OCI-LY1 (cell line): ENCODE results near the gene SCAPER.

Source experiments
- H2AFZ ChIP-seq: fragments of 200-600 bp; sonication (generic), shearing (Covaris generic); 2 replicates; pipeline ENCODE4 v1.6.0; 2014; ENCODE audit warnings: antibody characterized with exemption, mild to moderate bottlenecking, low read length
- H3F3A ChIP-seq: fragments of 200-600 bp; sonication (generic), shearing (Covaris generic); 2 replicates; pipeline ENCODE4 v1.6.0; 2014; ENCODE audit warnings: mild to moderate bottlenecking, antibody characterized with exemption, low read length, moderate library complexity; ENCODE audit not compliant: insufficient read depth
- H3K27ac ChIP-seq: fragments of 200-600 bp; sonication (generic); 2 replicates; pipeline ENCODE4 v1.5.1; 2014; ENCODE audit warnings: low read length, mixed run types, mild to moderate bottlenecking, low read depth; ENCODE audit not compliant: poor library complexity, severe bottlenecking
- H3K27me3 ChIP-seq: fragments of 200-600 bp; sonication (generic); 2 replicates; pipeline ENCODE4 v1.6.0; 2014; ENCODE audit warnings: antibody characterized with exemption, mild to moderate bottlenecking, low read length, moderate library complexity; ENCODE audit not compliant: insufficient read depth
- H3K36me3 ChIP-seq: fragments of 200-600 bp; sonication (generic); 2 replicates; pipeline ENCODE4 v1.6.1; 2014; ENCODE audit warnings: mild to moderate bottlenecking, antibody characterized with exemption, low read length, moderate library complexity, mixed read lengths; ENCODE audit not compliant: insufficient read depth
- H3K4me1 ChIP-seq: fragments of 200-600 bp; sonication (generic); 2 replicates; pipeline ENCODE4 v1.5.1; 2014; ENCODE audit warnings: mild to moderate bottlenecking, low read length, moderate library complexity; ENCODE audit not compliant: insufficient read depth, severe bottlenecking
- H3K4me2 ChIP-seq: fragments of 200-600 bp; sonication (generic), shearing (Covaris generic); 2 replicates; pipeline ENCODE4 v1.6.1; 2014; ENCODE audit warnings: low read length
- H3K4me3 ChIP-seq: fragments of 200-600 bp; sonication (generic); 2 replicates; pipeline ENCODE4 v1.5.1; 2014; ENCODE audit warnings: low read length, low read depth, mild to moderate bottlenecking, mixed read lengths; ENCODE audit not compliant: poor library complexity, severe bottlenecking
- H3K79me2 ChIP-seq: fragments of 200-600 bp; shearing (Covaris generic); 2 replicates; pipeline ENCODE4 v1.6.1; 2016; ENCODE audit warnings: mixed run types, low read length, mixed read lengths; ENCODE audit not compliant: insufficient read depth
- H3K9ac ChIP-seq: fragments of 200-600 bp; sonication (generic), shearing (Covaris generic); 2 replicates; pipeline ENCODE4 v1.6.1; 2014; ENCODE audit warnings: mild to moderate bottlenecking, low read length, mixed read lengths
- H3K9me2 ChIP-seq: fragments of 200-600 bp; sonication (generic), shearing (Covaris generic); 2 replicates; pipeline ENCODE4 v1.6.1; 2014; ENCODE audit warnings: low read depth, mild to moderate bottlenecking, low read length, mixed read lengths
- H3K9me3 ChIP-seq: fragments of 200-600 bp; shearing (Covaris generic); 2 replicates; pipeline ENCODE4 v1.6.1; 2014; ENCODE audit warnings: low read length, mixed read lengths
- H4K20me1 ChIP-seq: fragments of 200-600 bp; sonication (generic), shearing (Covaris generic); 2 replicates; pipeline ENCODE4 v1.6.0; 2016; ENCODE audit warnings: mild to moderate bottlenecking, low read length; ENCODE audit not compliant: insufficient read depth
- CTCF ChIP-seq: fragments of 200-600 bp; sonication (generic), shearing (Covaris generic); IDR thresholded peaks from 2 replicates; pipeline ENCODE4 v1.5.1; 2017; ENCODE audit warnings: mild to moderate bottlenecking, antibody characterized with exemption, low read length, moderate library complexity, mixed read lengths
- EZH2 ChIP-seq: fragments of 200-600 bp; sonication (generic), shearing (Covaris generic); IDR thresholded peaks from 2 replicates; pipeline ENCODE4 v1.8.0; 2017; ENCODE audit warnings: borderline replicate concordance, mixed run types, mild to moderate bottlenecking, antibody characterized with exemption, low read length, moderate library complexity, mixed read lengths

The SCAPER gene

GRCh38 chr15:76337059-76337695 is 568.0 kb downstream of the SCAPER start:
- Histone ChIP-seq H3K4me2 (peak overlapping the region; percentile 69), H3K9ac (peak overlapping the region; percentile 26; the same call in 1 of the 2 replicates), H4K20me1 (no peaks in the 10 kb centered on the region), H3K27me3 (no peaks in the 10 kb centered on the region), H2AFZ (no peak overlapping the region), H3K27ac (no peak overlapping the region), H3K4me3 (peak overlapping the region; percentile 55), H3K9me2 (no peaks in the 10 kb centered on the region), H3K9me3 (no peaks in the 10 kb centered on the region), H3F3A (no peaks in the 10 kb centered on the region; the same call in 1 of the 2 replicates), H3K36me3 (no peaks in the 10 kb centered on the region), H3K79me2 (no peaks in the 10 kb centered on the region), H3K4me1 (peaks cover 56% of the 10 kb centered on the region)
- TF ChIP-seq CTCF (no peak), EZH2 (no peak)

DNA sequence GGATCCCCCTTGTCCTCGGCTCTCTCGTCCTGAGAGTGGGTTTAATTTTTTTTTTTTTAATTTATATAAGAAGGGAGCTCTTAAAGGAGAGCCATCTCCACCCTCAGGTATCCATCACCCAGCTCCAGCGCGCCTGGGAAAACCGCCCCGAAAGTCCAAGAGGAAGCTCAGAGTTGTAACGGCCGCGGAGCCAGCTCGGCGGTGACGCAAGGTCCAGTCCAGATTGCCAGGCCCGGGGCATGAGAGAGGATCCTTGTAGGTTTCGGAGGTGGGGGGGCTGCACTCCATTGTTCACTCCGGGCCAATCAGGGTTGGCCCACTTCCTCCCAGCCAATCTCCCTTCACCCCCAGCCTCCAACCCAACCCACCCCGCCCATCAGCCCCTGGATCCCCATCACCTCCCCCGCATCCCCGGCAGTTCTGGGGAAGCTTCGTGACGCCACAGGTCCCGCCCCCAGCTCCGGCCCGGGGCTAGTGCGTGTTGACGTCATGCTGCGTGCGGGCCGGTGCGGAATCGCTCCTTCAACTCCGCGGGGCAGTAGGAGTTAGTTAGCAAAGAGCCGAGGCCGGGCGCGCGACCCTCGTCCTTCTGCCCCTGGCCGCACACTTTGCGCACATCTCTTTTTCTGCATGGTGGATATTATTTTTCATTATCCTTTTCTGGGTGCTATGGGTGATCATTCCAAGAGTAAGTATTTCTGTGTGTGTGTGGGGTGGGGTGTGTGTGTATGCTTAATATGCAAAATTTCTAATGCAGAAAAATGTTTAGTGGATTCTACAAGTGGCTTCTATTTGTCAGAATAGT is 568.7 kb downstream of the SCAPER start, which contains the start of gene ISL2:
Gene ISL2, plus strand, starts transcription at position 520 of the 805 bp plus-strand sequence. Its CDS starts 111 bp downstream, at position 631.
- Histone ChIP-seq H3K27ac (no peak within 1 kb of the TSS), H3K9ac (peak within 1 kb of the TSS; percentile 38), H3K27me3 (no peaks in the 10 kb centered on the region), H3K4me1 (peaks cover 56% of the 10 kb centered on the region), H3K9me3 (no peaks in the 10 kb centered on the region), H3K9me2 (no peaks in the 10 kb centered on the region), H4K20me1 (no peaks in the 10 kb centered on the region), H2AFZ (no peak within 1 kb of the TSS), H3K79me2 (no peaks in the 10 kb centered on the region), H3K4me3 (peak within 1 kb of the TSS; percentile 55), H3K4me2 (peak within 1 kb of the TSS; percentile 69), H3F3A (no peaks in the 10 kb centered on the region; the same call in 1 of the 2 replicates), H3K36me3 (no peaks in the 10 kb centered on the region)
- TF ChIP-seq EZH2, result no peak
- TF ChIP-seq CTCF, result no peak

GRCh38 chr15:76335307-76336253 is 569.6 kb downstream of the SCAPER start:
- Histone ChIP-seq H3K4me2 (peak overlapping the region; percentile 69), H3K36me3 (no peaks in the 10 kb centered on the region), H3K4me1 (peaks cover 52% of the 10 kb centered on the region), H3K9me3 (no peaks in the 10 kb centered on the region), H3K4me3 (peak overlapping the region; percentile 55), H3K27ac (no peak overlapping the region), H3K79me2 (no peaks in the 10 kb centered on the region), H3K27me3 (no peaks in the 10 kb centered on the region), H3F3A (no peaks in the 10 kb centered on the region; the same call in 1 of the 2 replicates), H3K9ac (peak overlapping the region; percentile 38), H3K9me2 (no peaks in the 10 kb centered on the region), H4K20me1 (no peaks in the 10 kb centered on the region), H2AFZ (no peak overlapping the region)
- TF ChIP-seq CTCF (no peak), EZH2 (no peak)
